Vagina (tissue), 2 donors: ENCODE measurements around the gene EMX1. TPM values are rescaled to one million over a fixed set of nuclear protein-coding genes. Genes with fewer than 3 reads are reported as not detected.

Source experiments
- DNase-seq, 2 donors: peaks; one replicate each; pipeline ENCODE4 v3.0.0-alpha.2; 2017; ENCODE audit errors: extremely low spot score in 2 of 2
- H3K27ac ChIP-seq: fragments of 200-600 bp; sonication (generic); one replicate; pipeline ENCODE4 v1.5.1; 2019
- H3K27me3 ChIP-seq: fragments of 200-600 bp; sonication (generic); one replicate; pipeline ENCODE4 v1.5.1; 2019
- H3K36me3 ChIP-seq, 2 donors: fragments of 200-600 bp; sonication (generic); one replicate each; pipeline ENCODE4 v1.5.1; 2017 to 2019
- H3K4me1 ChIP-seq: fragments of 200-600 bp; sonication (generic); one replicate; pipeline ENCODE4 v1.5.1; 2019
- H3K4me3 ChIP-seq, 2 donors: fragments of 200-600 bp; sonication (generic); 1 replicate in 1 of 2; 2 replicates in 1 of 2; pipeline ENCODE4 v1.5.1; 2016 to 2019
- H3K9me3 ChIP-seq: fragments of 200-600 bp; sonication (generic); one replicate; pipeline ENCODE4 v1.5.1; 2019
- POLR2A ChIP-seq, 2 donors: fragments of 450-650 bp; IDR thresholded peaks; one replicate each; pipeline ENCODE4 v1.6.1; 2017; ENCODE audit warnings: antibody characterized with exemption in 2 of 2, mild to moderate bottlenecking in 2 of 2, moderate library complexity in 2 of 2
- POLR2AphosphoS5 ChIP-seq, 2 donors: sonication (generic); formaldehyde crosslinking; IDR thresholded peaks; one replicate each; pipeline ENCODE4 v1.9.0; 2017; ENCODE audit warnings: antibody characterized with exemption in 2 of 2, mild to moderate bottlenecking in 2 of 2, low read depth in 1 of 2; ENCODE audit not compliant: insufficient read depth in 1 of 2
- intact Hi-C: fragments of 100-400 bp; cut with DNase I; formaldehyde crosslinking; loops from one replicate; pipeline ENCODE4 v1.15.1; 2023
- total RNA-seq: library from RNA; depleted of rRNA; stranded (reverse); fragments of >200 nt; gene quantifications from one replicate; pipeline ENCODE4 v1.2.3, GENCODE V29; 2016
- TF ChIP-seq, protein P1 (sequence below), 3 experiments: fragments of 450-650 bp in 2 of 3; fragments of 200-600 bp in 1 of 3; sonication (generic) in 1 of 3; IDR thresholded peaks; one replicate each; pipeline ENCODE4 v1.5.1; 2017 to 2019; ENCODE audit warnings: antibody characterized with exemption in 3 of 3, mild to moderate bottlenecking in 2 of 3, moderate library complexity in 2 of 3

EMX1 gene
- total RNA-seq, 1 donor from 2014 or later, result not detected

DNA sequence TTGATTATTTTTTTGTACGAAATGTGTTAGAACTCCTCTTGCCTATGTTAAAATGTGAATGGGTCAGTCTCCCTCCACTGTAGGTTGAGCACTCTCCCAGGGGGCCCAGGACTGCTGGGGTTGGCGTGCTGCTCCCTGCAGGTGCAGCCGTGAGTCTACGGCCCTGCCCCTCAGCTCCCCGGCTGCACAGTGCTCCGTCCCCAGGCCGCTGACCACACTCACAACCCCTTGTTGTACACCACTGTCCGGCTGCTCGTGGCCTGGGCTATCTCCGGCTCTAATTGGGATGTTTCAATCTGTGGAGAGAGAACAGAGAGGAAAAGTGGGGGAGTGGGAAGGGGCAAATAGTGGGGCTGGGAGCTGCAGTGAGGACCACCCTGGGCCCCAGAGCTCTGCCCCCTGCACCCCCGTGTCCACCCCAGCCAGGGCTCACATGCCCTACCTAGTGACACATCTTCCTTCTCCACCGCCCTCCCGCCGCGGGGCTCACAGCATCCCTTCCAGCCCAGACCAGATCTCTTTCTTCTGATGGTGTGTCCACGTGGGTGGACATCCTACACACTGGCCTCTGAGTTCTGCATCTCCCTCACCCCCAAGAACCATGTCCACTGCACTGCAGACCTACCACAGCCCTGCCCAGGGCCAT lies 27.6 kb downstream of the EMX1 start:
- TF ChIP-seq, protein P1, sequence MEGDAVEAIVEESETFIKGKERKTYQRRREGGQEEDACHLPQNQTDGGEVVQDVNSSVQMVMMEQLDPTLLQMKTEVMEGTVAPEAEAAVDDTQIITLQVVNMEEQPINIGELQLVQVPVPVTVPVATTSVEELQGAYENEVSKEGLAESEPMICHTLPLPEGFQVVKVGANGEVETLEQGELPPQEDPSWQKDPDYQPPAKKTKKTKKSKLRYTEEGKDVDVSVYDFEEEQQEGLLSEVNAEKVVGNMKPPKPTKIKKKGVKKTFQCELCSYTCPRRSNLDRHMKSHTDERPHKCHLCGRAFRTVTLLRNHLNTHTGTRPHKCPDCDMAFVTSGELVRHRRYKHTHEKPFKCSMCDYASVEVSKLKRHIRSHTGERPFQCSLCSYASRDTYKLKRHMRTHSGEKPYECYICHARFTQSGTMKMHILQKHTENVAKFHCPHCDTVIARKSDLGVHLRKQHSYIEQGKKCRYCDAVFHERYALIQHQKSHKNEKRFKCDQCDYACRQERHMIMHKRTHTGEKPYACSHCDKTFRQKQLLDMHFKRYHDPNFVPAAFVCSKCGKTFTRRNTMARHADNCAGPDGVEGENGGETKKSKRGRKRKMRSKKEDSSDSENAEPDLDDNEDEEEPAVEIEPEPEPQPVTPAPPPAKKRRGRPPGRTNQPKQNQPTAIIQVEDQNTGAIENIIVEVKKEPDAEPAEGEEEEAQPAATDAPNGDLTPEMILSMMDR (IDR thresholded peaks at IDR 0.05), result no peak
- no peak for TF ChIP-seq POLR2A (IDR thresholded peaks at IDR 0.05)
- no peak for TF ChIP-seq POLR2AphosphoS5 (IDR thresholded peaks at IDR 0.05; ENCODE audit: insufficient read depth in 1 of 2, low read depth in 1 of 2)
- intact Hi-C loops, result no loop called here
- no peaks in the 10 kb centered on the region for H3K9me3 ChIP-seq
- H3K4me3 ChIP-seq, result no peak overlapping the region
- H3K4me1 ChIP-seq, result no peaks in the 10 kb centered on the region
- no peaks in the 10 kb centered on the region for H3K27me3 ChIP-seq
- no peak overlapping the region for H3K27ac ChIP-seq
- H3K36me3 ChIP-seq, result no peaks in the 10 kb centered on the region
- DNase-seq, result no peak

DNA sequence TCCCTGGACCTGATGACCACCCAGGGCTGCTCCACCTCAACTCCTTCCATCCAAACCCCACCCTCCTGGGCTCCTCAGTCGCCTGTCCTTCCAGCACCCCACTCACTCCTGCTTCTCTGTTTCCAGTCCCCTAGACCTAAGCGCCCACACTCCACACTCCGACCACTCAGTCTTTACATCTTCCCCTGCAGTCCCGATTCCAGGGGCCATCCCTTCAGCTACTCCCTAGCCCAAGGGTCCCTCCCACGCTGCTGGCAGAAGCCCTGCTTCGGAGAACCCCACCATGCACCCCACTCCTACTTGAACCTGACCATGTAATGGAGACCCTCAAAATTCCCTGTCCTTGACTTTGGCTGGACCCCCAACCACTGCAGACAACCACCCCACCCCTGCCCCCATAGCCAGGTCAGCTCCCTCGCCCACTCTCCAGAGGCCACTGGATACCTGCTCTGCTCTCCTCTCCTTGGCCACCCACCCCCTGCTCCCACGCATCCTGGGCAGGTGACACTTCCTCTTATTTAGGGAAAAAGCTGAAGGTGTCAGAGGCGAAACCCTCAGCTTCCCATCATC lies 28.2 kb downstream of the EMX1 start:
- TF ChIP-seq POLR2AphosphoS5 (IDR thresholded peaks at IDR 0.05; ENCODE audit: insufficient read depth in 1 of 2, low read depth in 1 of 2) (no peak), POLR2A (IDR thresholded peaks at IDR 0.05) (no peak)
- TF ChIP-seq, protein P1 (IDR thresholded peaks at IDR 0.05), result no peak
- H3K27ac ChIP-seq, result no peak overlapping the region
- H3K27me3 ChIP-seq, result no peaks in the 10 kb centered on the region
- DNase-seq, result no peak
- intact Hi-C loops, result no loop called here
- no peaks in the 10 kb centered on the region for H3K4me1 ChIP-seq
- H3K36me3 ChIP-seq, result no peaks in the 10 kb centered on the region
- no peak overlapping the region for H3K4me3 ChIP-seq
- H3K9me3 ChIP-seq, result no peaks in the 10 kb centered on the region

DNA sequence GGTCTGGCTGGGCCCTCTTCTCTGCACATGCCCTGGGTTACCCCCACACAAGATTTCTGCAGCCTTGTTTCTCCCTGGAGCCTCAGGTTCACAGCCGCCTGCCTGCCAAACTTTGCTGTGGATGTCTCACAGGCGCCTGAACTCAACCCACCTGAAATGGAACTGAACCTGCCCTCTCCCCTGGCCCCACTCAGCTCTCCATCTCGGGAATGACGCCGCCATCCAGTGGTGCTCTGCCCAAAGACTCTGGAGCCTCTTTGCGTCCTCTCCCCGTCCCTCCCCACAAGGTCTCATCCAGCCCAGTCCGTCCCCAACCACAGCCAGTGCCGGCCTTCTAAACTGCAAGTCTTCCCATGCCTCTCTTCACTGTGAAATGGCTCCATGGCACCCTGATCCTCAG lies 29.1 kb downstream of the EMX1 start:
- Histone ChIP-seq H3K27me3 (no peaks in the 10 kb centered on the region), H3K4me1 (no peaks in the 10 kb centered on the region), H3K4me3 (no peak overlapping the region), H3K36me3 (no peaks in the 10 kb centered on the region), H3K9me3 (no peaks in the 10 kb centered on the region), H3K27ac (no peak overlapping the region)
- TF ChIP-seq POLR2A (IDR thresholded peaks at IDR 0.05), result no peak
- no peak for TF ChIP-seq POLR2AphosphoS5 (IDR thresholded peaks at IDR 0.05; ENCODE audit: insufficient read depth in 1 of 2, low read depth in 1 of 2)
- TF ChIP-seq, protein P1 (IDR thresholded peaks at IDR 0.05), result no peak
- no peak for DNase-seq
- intact Hi-C loops, result no loop called here

DNA sequence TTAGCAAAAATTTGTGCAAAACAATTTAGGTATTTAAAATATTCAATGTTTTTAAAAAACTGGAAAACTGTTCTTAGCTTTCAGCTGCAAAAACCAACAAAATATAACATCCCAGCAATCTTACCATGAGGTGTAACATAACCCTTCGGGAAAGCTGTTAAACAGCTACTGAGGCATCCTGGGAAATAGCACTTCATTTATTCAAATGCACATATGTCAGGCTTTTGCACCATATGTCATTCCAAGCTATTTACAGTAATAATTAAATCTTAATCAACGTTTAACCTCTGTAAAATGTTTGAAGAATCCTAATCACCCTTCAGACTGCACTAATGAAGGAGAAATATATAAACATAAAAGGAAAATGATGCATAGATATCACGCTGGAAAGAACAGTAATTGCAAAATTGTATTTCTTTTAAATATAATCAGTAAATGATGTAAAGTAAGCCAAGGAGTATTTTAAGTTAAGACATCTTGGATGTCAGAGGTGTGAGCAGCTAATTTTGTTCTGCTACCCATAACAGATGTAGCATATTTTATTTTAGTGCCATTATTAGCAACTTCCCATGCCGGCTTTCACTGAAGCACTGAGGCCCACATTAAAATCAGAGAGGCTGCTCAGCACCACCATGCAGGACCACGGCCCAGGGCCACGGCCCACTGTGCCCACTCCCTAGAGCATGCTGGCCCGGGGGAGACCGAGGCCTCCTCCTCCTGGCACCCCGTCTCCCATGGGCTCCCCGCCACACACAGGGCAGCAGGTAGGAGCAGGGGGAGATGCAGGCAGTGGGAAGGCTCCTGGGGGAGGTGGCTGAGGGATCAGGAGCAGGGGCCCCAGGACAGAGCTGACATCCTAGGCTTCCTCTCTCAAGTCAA lies 30.9 kb downstream of the EMX1 start:
- H3K9me3 ChIP-seq, result no peaks in the 10 kb centered on the region
- no peaks in the 10 kb centered on the region for H3K4me1 ChIP-seq
- no peak overlapping the region for H3K27ac ChIP-seq
- H3K27me3 ChIP-seq, result no peaks in the 10 kb centered on the region
- no peaks in the 10 kb centered on the region for H3K36me3 ChIP-seq
- no peak overlapping the region for H3K4me3 ChIP-seq
- intact Hi-C loops, result no loop called here
- TF ChIP-seq POLR2AphosphoS5 (IDR thresholded peaks at IDR 0.05; ENCODE audit: insufficient read depth in 1 of 2, low read depth in 1 of 2), result no peak
- TF ChIP-seq, protein P1 (IDR thresholded peaks at IDR 0.05), result no peak
- TF ChIP-seq POLR2A (IDR thresholded peaks at IDR 0.05), result no peak
- DNase-seq, result no peak
